Adrenal gland (tissue), 12 donors: ENCODE measurements around the gene USP2. TPM values are rescaled to one million over a fixed set of nuclear protein-coding genes. Genes with fewer than 3 reads are reported as not detected.

Source experiments
- DNase-seq, 7 donors: peaks; one replicate each; pipeline ENCODE4 v3.0.0-alpha.2; 2019 to 2020
- H3K27ac ChIP-seq, 5 donors: fragments of 200-600 bp; sonication (generic) in 4 of 5; 1 replicate in 3 of 5; 2 replicates in 2 of 5; pipeline versions ENCODE4 v1.5.1 to v1.8.0; 2016 to 2020; ENCODE audit warnings: mild to moderate bottlenecking in 1 of 5
- H3K27me3 ChIP-seq: fragments of 200-600 bp; 2 replicates; pipeline ENCODE4 v1.8.0; 2021
- H3K36me3 ChIP-seq, 2 donors: fragments of 200-600 bp; replicated peaks in 1 of 2; 1 replicate in 1 of 2; 2 replicates in 1 of 2; pipeline versions ENCODE4 v1.5.1 to v1.8.0; 2018 to 2022
- H3K4me1 ChIP-seq, 2 donors: fragments of 200-600 bp; replicated peaks in 1 of 2; 1 replicate in 1 of 2; 2 replicates in 1 of 2; pipeline versions ENCODE4 v1.5.1 to v1.8.0; 2018 to 2021
- H3K4me3 ChIP-seq, 4 donors: fragments of 200-600 bp; sonication (generic) in 3 of 4; one replicate each; pipeline ENCODE4 v1.5.1; 2016 to 2018
- H3K9me3 ChIP-seq, 3 donors: fragments of 200-600 bp; sonication (generic) in 1 of 3; replicated peaks in 1 of 3; 1 replicate in 2 of 3; 2 replicates in 1 of 3; pipeline versions ENCODE4 v1.5.1 to v1.8.0; 2016 to 2021
- CTCF ChIP-seq, 6 experiments: fragments of 450-650 bp in 4 of 6; fragments of 200-600 bp in 2 of 6; sonication (generic) in 1 of 6; IDR thresholded peaks; 1 replicate in 5 of 6; 2 replicates in 1 of 6; pipeline versions ENCODE4 v1.5.1 to v1.8.0; 2016 to 2021; ENCODE audit warnings: antibody characterized with exemption in 6 of 6, mild to moderate bottlenecking in 2 of 6, moderate library complexity in 1 of 6
- POLR2A ChIP-seq, 2 donors: fragments of 450-650 bp; IDR thresholded peaks; one replicate each; pipeline ENCODE4 v1.6.1; 2017; ENCODE audit warnings: antibody characterized with exemption in 2 of 2, mild to moderate bottlenecking in 2 of 2, moderate library complexity in 1 of 2
- WGBS, 4 donors: extraction: QIAGEN DNeasy Blood & Tissue Kit in 2 of 4; methylation state at CpG; one replicate each; pipeline versions ENCODE4 v1.1.5 to v1.1.7; 2013 to 2017; 5-methylcytosine and 5-hydroxymethylcytosine counted together
- intact Hi-C, 2 donors: fragments of 100-400 bp; cut with DNase I; formaldehyde crosslinking; loops; one replicate each; pipeline versions ENCODE4 v1.14.1 to v1.15.0; 2022 to 2023
- polyA plus RNA-seq, 3 donors: library from polyadenylated mRNA; stranded (reverse); fragments of 200-250 nt in 2 of 3; fragments of 350-450 nt in 1 of 3; fragmentation: Illumina TruSeq in 1 of 3; extraction: RNeasy Lipid Tissue Mini Kit (QIAGEN cat#74804) in 1 of 3; gene quantifications; one replicate each; pipeline ENCODE4 v1.2.3, GENCODE V29; 2013 to 2014
- total RNA-seq, 9 donors: library from RNA; depleted of rRNA in 4 of 9; stranded (reverse); fragments of >200 nt in 4 of 9; fragments of 120-200 nt in 1 of 9; fragmentation: NEBNext Ultra II Directional in 1 of 9; extraction: Animal tissue kit (Norgen Biotek cat#: 25700) in 1 of 9; gene quantifications; one replicate each; pipeline versions ENCODE4 v1.1.0 to v1.2.4, GENCODE V29; 2013 to 2023
- donor health status: healthy with polysubstance abuse.
- donor health status: Bipolar disorder and iron deficiency.
- donor health status: DM: yes; HTN: yes; CAD: no.
- donor health status: DM: no; HTN: no; CAD: no.
- donor health status: DM: no; HTN: no; CAD: no.
- donor health status: DM: yes; HTN: yes; CAD: no.

USP2 gene
- total and polyA plus RNA-seq, 12 donors = 1.8 to 28.7 (median 9.3) TPM

- Histone ChIP-seq H3K36me3 (peaks cover 0 to 17% of the 10 kb centered on the region in 2 donors), H3K9me3 (no peaks in the 10 kb centered on the region), H3K4me1 (peaks cover 43 to 46% of the 10 kb centered on the region in 2 donors), H3K4me3 (peak overlapping the region in 1 of 4 donors; percentile 72), H3K27ac (peak overlapping the region; percentile 78 to 89 (median 81)), H3K27me3 (no peaks in the 10 kb centered on the region)
- intact Hi-C loops = no loop called here
- DNase-seq = peak in 1 of 7 donors; percentile 17
- TF ChIP-seq CTCF (IDR thresholded peaks at IDR 0.05) (no peak), POLR2A (IDR thresholded peaks at IDR 0.05) (no peak)
- 73 to 81% (median 79%) methylated on average over 11 of the region's 11 CpGs for WGBS, 4 donors
Observed at GRCh38 chr11:119361941-119362725, 19.4 kb downstream of the USP2 start.

GRCh38 chr11:119361056-119361787, 20.3 kb downstream of the USP2 start:
- Histone ChIP-seq H3K27me3 (no peaks in the 10 kb centered on the region), H3K9me3 (no peaks in the 10 kb centered on the region), H3K27ac (peak overlapping the region; percentile 78 to 89 (median 81)), H3K36me3 (peaks cover 0 to 17% of the 10 kb centered on the region in 2 donors), H3K4me3 (peak overlapping the region in 1 of 4 donors; percentile 7), H3K4me1 (peaks cover 43 to 46% of the 10 kb centered on the region in 2 donors)
- 24 to 40% (median 29%) methylated on average over 5 to 8 of the region's 8 CpGs for WGBS, 4 donors
- intact Hi-C loops = no loop called here
- peak in 1 of 2 donors; percentile 55 for TF ChIP-seq POLR2A (IDR thresholded peaks at IDR 0.05)
- TF ChIP-seq CTCF (IDR thresholded peaks at IDR 0.05) = peak in 1 of 6 experiments; percentile 20
- DNase-seq = peak; percentile 73 to 92 (median 91)

- no peak overlapping the region for H3K4me3 ChIP-seq
- H3K36me3 ChIP-seq = peaks cover 0 to 17% of the 10 kb centered on the region in 2 donors
- DNase-seq = no peak
- 82 to 91% (median 86%) methylated on average over 9 to 10 of the region's 10 CpGs for WGBS, 4 donors
- intact Hi-C loops = loop anchor here (5.0 to 10.0 kb wide), 2 partner anchors 115 to 118 kb away; no protein-coding TSS in a partner anchor
- no peak overlapping the region for H3K27ac ChIP-seq
- H3K4me1 ChIP-seq = peaks cover 35 to 38% of the 10 kb centered on the region in 2 donors
- TF ChIP-seq POLR2A (IDR thresholded peaks at IDR 0.05) (no peak), CTCF (IDR thresholded peaks at IDR 0.05) (no peak)
- H3K9me3 ChIP-seq = no peaks in the 10 kb centered on the region
- no peaks in the 10 kb centered on the region for H3K27me3 ChIP-seq
Observed at GRCh38 chr11:119359365-119360214, 21.9 kb downstream of the USP2 start.
